Right renal pelvis (tissue), 4 donors: ENCODE results near the gene MAFG. TPM values are rescaled to one million over a fixed set of nuclear protein-coding genes. Genes with fewer than 3 reads are reported as not detected.
A peak's percentile ranks its signal among the peaks of the same experiment; 100 is the strongest.

Source experiments
- DNase-seq, 4 donors: peaks; one replicate each; pipeline ENCODE4 v3.0.0-alpha.2; 2013; ENCODE audit warnings: low read depth in 4 of 4, low spot score in 3 of 4, missing footprints in 1 of 4
- polyA plus RNA-seq, 4 donors: library from polyadenylated mRNA; unstranded; fragments of 120-200 nt; gene quantifications; one replicate each; pipeline ENCODE4 v1.2.1, GENCODE V29; 2013; ENCODE audit not compliant: insufficient read length in 4 of 4

The MAFG gene
- polyA plus RNA-seq, 4 donors = 12.3 to 12.6 (median 12.3) TPM

DNA sequence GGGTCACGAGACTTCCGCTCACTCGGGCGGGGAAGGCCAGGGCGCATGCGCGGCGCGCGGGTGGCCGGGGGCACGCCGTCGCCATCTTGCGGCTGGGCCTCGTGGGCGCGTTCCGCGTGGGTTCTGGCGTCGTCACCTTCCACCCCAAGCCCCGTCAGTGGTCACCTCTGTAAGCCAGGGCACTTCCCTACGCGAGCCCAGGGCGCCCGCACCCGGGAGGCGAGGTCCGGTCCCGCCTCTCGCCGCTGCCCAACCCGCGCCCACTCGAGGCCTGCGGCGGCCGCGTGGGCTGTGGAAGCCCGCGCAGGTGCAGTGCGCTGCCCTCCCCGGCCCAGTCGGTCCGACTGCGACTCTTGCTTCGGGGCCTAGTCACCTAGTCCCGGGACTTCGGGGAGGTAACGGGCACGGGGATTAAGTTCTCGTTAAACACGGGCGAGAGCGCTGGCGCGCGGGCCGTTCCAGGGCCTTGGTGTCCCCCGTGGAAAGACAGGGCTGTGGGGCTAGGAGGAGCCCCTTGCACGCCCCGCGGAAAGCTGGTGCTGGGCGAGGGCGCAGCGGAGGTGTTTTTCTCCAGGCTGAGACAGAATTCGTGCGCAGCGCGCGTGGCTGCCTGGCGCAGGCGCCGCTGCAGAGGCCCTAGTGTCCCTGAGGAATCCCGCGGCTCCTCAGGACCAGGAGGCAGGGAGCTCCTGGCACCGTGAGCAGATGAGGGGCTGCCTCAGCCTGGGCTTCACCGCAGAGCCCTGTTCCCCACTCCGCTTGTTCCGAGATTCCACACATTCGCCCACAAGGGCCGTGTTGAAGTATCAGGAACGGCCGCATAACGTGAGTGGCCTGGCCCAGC lies 55.9 kb downstream of the MAFG start:
- DNase-seq = peak in 3 of 4 donors; percentile 77 to 81 (median 78)

DNA sequence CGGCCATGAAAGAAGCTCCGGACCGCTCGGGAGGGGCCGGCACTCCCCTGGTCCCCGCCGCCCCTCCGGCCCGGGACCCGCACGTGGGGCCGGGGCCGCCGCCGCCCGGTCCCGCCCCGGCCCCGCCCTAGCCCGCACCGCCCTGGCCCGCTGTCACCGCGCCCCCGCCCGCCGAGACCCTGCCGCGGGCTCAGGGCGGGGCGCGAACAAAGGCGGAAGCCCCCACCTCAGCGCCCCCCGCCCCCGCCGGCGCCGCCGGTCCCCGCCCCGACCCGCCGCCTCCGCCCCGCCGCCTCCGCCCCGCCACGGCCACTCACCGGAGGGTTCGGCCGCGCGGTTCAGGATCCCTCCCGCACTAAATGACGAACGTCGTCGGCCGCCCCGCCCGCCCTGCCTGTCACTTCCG lies 56.6 kb downstream of the MAFG start, which contains the start of gene ARHGDIA:
Gene ARHGDIA, minus strand, starts transcription at position 357 of the 406 bp plus-strand sequence. CDS start 1,407 bp downstream, outside the sequence.
- DNase-seq = no peak

DNA sequence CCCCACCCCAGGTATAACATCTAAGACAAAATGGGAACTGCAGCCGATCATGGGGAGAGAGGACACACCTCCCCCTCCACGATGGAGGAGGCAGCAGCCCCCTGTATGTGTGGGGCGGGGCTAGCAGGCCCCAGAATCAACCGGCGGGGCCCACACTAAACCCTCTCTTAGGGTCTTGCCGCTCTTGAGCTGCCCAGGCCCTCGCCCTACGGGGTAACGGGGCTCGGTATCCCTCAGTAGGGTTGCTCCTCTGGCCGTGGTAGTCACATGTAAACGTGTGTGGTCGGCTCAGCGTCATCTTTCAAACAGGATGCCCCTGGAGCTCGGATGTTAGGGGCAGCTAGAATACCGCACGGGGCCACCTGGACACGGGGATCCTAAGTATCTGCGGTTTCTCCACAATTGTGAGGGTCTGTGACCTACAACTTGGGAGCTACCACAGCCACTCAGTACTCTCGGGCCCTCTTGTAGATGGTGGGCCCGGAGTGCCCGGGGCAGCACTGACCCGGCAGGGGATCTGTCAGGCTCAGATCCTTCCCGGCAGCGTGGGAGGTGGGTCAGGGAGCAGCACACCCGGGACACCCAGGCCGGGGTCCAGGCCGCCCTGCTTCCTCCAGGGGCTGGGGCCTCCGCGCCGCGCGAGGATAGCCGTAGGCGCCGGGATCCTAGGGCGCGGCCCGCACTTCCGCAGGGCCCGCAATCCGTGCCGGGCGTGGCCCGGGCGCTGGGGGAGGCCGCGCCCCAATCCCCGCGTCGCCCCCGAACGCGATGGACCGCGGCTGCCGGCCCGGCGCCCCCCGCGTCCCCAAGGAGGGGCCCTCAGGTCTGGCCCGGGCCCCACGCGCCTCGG lies 57.2 kb downstream of the MAFG start:
- no peak for DNase-seq

DNA sequence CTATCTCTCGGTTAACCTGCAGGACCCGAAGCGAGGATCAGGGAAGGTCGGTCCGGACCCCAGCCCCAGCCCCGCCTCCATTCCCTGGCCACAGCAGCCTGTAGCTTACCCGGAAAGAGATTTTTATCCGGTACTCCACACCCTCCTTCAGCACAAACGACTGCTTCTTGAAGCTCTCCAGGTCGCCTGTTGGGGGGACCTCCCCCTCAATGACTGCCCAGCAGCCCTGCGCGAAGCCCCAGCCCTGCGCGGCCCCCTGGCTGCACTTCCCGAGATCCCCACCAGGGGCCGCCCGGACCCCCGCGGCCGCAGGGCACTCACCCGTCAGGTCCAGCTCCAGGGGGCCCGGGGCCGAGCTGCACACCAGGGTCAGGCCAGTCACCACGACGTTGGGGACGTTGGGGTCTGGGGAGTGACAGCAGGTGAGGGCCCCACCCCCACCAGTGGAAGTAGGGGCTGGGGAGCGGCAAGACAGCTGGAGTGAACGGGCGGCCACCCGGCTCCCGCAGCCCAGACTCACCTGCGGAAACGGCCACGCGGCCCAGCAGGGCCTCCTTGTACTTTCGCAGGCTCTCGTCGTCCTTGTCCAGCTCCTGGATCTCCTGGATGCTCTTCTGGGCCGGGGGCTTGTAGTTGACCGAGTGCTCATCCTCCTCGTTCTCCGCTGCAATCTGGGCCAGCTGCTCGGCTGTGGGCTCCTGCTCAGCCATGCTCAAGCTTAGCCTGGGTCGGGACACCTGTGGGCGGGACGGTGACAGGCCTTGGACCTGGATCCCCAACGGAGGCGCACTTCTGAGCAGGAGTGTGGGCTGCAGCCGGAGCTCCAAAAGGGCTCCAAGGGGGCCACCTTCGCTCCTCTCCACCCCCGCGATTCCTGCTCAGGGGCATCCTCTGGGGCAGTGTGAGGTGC lies 58.1 kb downstream of the MAFG start:
- DNase-seq = no peak

DNA sequence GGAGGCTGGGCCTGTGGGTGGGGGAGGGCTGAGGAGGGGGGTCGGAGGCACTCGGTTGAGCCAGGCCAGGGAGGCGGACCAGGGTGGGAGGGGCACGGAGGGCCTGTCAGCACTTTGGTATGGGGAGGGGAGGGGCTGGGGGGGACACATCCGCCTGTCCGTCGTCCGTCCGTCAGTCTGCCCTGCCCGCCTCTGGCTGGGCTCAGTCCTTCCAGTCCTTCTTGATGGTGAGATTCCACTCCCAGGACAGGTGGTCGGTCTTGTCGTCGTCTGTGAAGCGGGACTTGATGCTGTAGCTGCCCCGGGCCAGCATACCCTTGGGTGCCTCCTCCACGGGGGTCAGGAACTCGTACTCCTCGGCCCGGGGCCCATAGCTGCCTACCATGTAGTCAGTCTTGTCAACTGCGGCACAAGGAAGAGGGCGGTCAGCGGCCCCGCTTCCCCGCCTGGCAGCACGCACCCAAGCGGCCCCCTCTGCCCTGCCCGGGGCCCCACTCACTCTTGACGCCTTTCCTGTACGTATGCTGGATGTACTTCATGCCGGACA lies 58.8 kb downstream of the MAFG start:
- DNase-seq = no peak

Other genes with a start within 250 kb of the MAFG start
- gene ARL16, start 243.9 kb downstream of the MAFG start, polyA plus RNA-seq = 10 to 100 TPM; 36.9 to 49.1 (median 45.4) TPM
- gene HGS, start 243.7 kb downstream of the MAFG start, polyA plus RNA-seq = 100 to 1,000 TPM in 1 of 4 donors, 10 to 100 TPM in 3; 94.3 to 104 (median 98.0) TPM
- gene MRPL12, start 224.4 kb downstream of the MAFG start, polyA plus RNA-seq = 10 to 100 TPM; 41.0 to 68.1 (median 43.5) TPM
- 10 to 100 TPM; 12.5 to 23.3 (median 13.4) TPM for gene SLC25A10, start 215.5 kb downstream of the MAFG start, polyA plus RNA-seq
- 10 to 100 TPM in 3 of 4 donors, 1 to 10 TPM in 1; 8.4 to 15.5 (median 13.0) TPM for gene GCGR, start 123.6 kb downstream of the MAFG start, polyA plus RNA-seq
- 100 to 1,000 TPM in 1 of 4 donors, 10 to 100 TPM in 3; 75.3 to 135 (median 90.1) TPM for gene MCRIP1, start 94.4 kb downstream of the MAFG start, polyA plus RNA-seq
- gene PPP1R27, start 92.7 kb downstream of the MAFG start, polyA plus RNA-seq = under 1 TPM in 3 of 4 donors, not detected in 1; 0.18 to 0.36 (median 0.26) TPM
- gene P4HB, start 67.2 kb downstream of the MAFG start, polyA plus RNA-seq = 100 to 1,000 TPM; 407 to 439 (median 410) TPM
- gene ARHGDIA, start 56.4 kb downstream of the MAFG start, polyA plus RNA-seq = 100 to 1,000 TPM; 166 to 199 (median 195) TPM
- gene ALYREF, start 36.1 kb downstream of the MAFG start, polyA plus RNA-seq = 10 to 100 TPM; 72.0 to 93.8 (median 79.3) TPM
- gene ANAPC11, start 36.0 kb downstream of the MAFG start, polyA plus RNA-seq = 100 to 1,000 TPM in 1 of 4 donors, 10 to 100 TPM in 3; 64.7 to 120 (median 81.9) TPM
- gene NPB, start 25.5 kb downstream of the MAFG start, polyA plus RNA-seq = under 1 TPM; 0.32 to 1.00 (median 0.48) TPM
- gene PCYT2, start 16.3 kb downstream of the MAFG start, polyA plus RNA-seq = 10 to 100 TPM; 44.0 to 53.7 (median 46.6) TPM
- 10 to 100 TPM; 11.4 to 15.0 (median 13.1) TPM for gene SIRT7, start 9.6 kb downstream of the MAFG start, polyA plus RNA-seq
- gene PYCR1, start 9.6 kb upstream of the MAFG start, polyA plus RNA-seq = 10 to 100 TPM; 26.9 to 39.2 (median 28.6) TPM
- gene MYADML2, start 19.5 kb upstream of the MAFG start, polyA plus RNA-seq = under 1 TPM in 3 of 4 donors, not detected in 1; 0.08 to 0.14 (median 0.11) TPM
- gene NOTUM, start 33.5 kb upstream of the MAFG start, polyA plus RNA-seq = 1 to 10 TPM; 1.7 to 3.7 (median 2.4) TPM
- 10 to 100 TPM; 22.0 to 38.4 (median 24.1) TPM for gene ASPSCR1, start 49.9 kb upstream of the MAFG start, polyA plus RNA-seq
- 10 to 100 TPM; 37.9 to 49.6 (median 41.8) TPM for gene CENPX, start 95.1 kb upstream of the MAFG start, polyA plus RNA-seq
- 10 to 100 TPM; 10.8 to 16.4 (median 11.9) TPM for gene LRRC45, start 95.6 kb upstream of the MAFG start, polyA plus RNA-seq
- gene RAC3, start 103.9 kb upstream of the MAFG start, polyA plus RNA-seq = 10 to 100 TPM in 3 of 4 donors, 1 to 10 TPM in 1; 10.0 to 17.7 (median 12.1) TPM
- 100 to 1,000 TPM in 1 of 4 donors, 10 to 100 TPM in 3; 75.7 to 111 (median 91.6) TPM for gene DCXR, start 110.0 kb upstream of the MAFG start, polyA plus RNA-seq
- 10 to 100 TPM; 39.7 to 59.1 (median 47.5) TPM for gene RFNG, start 124.1 kb upstream of the MAFG start, polyA plus RNA-seq
- gene GPS1, start 124.2 kb upstream of the MAFG start, polyA plus RNA-seq = 100 to 1,000 TPM; 107 to 145 (median 110) TPM
- gene DUS1L, start 138.1 kb upstream of the MAFG start, polyA plus RNA-seq = 10 to 100 TPM; 78.2 to 94.1 (median 79.1) TPM
- 10 to 100 TPM; 30.0 to 52.8 (median 37.3) TPM for gene FASN, start 170.5 kb upstream of the MAFG start, polyA plus RNA-seq